ENCODE data around the gene FBXO31.

Gene FBXO31

DNA sequence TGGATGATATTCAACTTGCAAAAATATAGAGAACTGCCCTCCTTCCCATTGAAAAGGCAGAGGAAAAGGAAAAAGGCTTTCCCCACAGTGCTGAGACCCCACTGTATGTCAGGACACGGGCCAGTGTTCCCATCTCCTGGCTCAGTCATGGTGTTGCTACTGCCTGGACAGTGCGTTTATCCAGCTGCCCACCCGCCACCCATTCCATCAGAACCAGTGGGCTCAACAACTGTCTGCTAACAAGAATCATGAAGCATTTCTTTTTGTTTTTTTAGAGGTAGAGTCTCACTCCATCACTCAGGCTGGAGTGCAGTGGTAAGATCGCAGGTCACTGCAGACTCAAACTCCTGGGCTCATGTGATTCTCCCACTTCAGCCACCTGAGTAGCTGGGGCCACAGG, 11.3 kb downstream of the FBXO31 start:
- no peaks in the 10 kb centered on the region for H3K9me3 ChIP-seq (replicated peaks; ENCODE audit: insufficient read depth, low read length)
- no peak overlapping the region for H3K9ac ChIP-seq (ENCODE audit: low read length)
- H3F3A ChIP-seq (ENCODE audit: insufficient read depth, low read length), result no peaks in the 10 kb centered on the region
- no peak overlapping the region for H2AFZ ChIP-seq (ENCODE audit: low read length)
- no peaks in the 10 kb centered on the region for H3K4me1 ChIP-seq (ENCODE audit: low read length)
- no peaks in the 10 kb centered on the region for H3K36me3 ChIP-seq (replicated peaks; ENCODE audit: insufficient read depth, low read length)
- H3K9me2 ChIP-seq (replicated peaks; ENCODE audit: insufficient read depth, low read length), result no peaks in the 10 kb centered on the region
- no peaks in the 10 kb centered on the region for H4K20me1 ChIP-seq (ENCODE audit: insufficient read depth, low read length)
- TF ChIP-seq EZH2 (optimal IDR thresholded peaks at IDR 0.05; ENCODE audit: low read depth, low read length), result no peak
- TF ChIP-seq, protein P1, sequence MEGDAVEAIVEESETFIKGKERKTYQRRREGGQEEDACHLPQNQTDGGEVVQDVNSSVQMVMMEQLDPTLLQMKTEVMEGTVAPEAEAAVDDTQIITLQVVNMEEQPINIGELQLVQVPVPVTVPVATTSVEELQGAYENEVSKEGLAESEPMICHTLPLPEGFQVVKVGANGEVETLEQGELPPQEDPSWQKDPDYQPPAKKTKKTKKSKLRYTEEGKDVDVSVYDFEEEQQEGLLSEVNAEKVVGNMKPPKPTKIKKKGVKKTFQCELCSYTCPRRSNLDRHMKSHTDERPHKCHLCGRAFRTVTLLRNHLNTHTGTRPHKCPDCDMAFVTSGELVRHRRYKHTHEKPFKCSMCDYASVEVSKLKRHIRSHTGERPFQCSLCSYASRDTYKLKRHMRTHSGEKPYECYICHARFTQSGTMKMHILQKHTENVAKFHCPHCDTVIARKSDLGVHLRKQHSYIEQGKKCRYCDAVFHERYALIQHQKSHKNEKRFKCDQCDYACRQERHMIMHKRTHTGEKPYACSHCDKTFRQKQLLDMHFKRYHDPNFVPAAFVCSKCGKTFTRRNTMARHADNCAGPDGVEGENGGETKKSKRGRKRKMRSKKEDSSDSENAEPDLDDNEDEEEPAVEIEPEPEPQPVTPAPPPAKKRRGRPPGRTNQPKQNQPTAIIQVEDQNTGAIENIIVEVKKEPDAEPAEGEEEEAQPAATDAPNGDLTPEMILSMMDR (IDR thresholded peaks at IDR 0.05; ENCODE audit: low read length), result no peak
- TF ChIP-seq EZH2phosphoT487 (IDR thresholded peaks at IDR 0.05; ENCODE audit: low read length), result no peak
- H3K4me3 ChIP-seq (ENCODE audit: low read length), result no peak overlapping the region
- H3K27me3 ChIP-seq (replicated peaks; ENCODE audit: insufficient read depth, low read length), result no peaks in the 10 kb centered on the region
- no peak overlapping the region for H3K4me2 ChIP-seq (ENCODE audit: low read depth, low read length)
- no peak for DNase-seq
- H3K27ac ChIP-seq (ENCODE audit: low read length), result no peak overlapping the region
- H3K79me2 ChIP-seq (ENCODE audit: low read length), result peaks cover 54% of the 10 kb centered on the region

DNA sequence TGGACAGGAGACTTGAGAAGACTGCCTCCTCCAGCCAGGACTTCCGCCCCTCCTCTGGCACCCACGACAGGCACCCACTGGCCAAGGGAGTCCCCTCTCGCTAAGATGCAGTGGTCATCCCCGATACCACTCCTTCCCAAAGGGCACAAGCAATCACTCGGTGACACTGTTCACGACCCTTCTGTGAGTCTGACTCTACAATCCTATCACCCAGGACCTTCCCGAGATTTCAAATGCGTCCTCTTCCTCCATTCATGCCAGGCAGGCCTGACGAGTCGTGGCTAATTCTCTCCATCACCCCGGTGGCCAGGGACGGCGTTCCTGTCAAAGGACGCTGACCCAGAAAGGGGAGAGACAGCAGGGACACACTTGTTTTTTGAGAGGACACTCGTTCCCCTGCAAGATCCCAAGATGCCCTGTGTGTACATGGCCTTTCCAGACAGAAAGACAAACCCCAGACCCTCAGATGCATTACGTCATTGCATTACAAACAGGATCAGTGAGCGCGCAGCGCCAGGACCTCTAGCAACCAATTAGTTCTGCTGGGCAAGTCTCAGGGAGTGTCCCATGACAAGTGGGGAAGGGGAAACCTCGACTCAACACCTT, 12.2 kb downstream of the FBXO31 start:
- no peaks in the 10 kb centered on the region for H3F3A ChIP-seq (ENCODE audit: insufficient read depth, low read length)
- no peaks in the 10 kb centered on the region for H3K4me1 ChIP-seq (ENCODE audit: low read length)
- no peaks in the 10 kb centered on the region for H3K9me2 ChIP-seq (replicated peaks; ENCODE audit: insufficient read depth, low read length)
- H3K27ac ChIP-seq (ENCODE audit: low read length), result no peak overlapping the region
- H3K27me3 ChIP-seq (replicated peaks; ENCODE audit: insufficient read depth, low read length), result no peaks in the 10 kb centered on the region
- H2AFZ ChIP-seq (ENCODE audit: low read length), result no peak overlapping the region
- TF ChIP-seq EZH2 (optimal IDR thresholded peaks at IDR 0.05; ENCODE audit: low read depth, low read length), result no peak
- no peak for TF ChIP-seq EZH2phosphoT487 (IDR thresholded peaks at IDR 0.05; ENCODE audit: low read length)
- TF ChIP-seq, protein P1 (IDR thresholded peaks at IDR 0.05; ENCODE audit: low read length), result no peak
- no peak overlapping the region for H3K4me3 ChIP-seq (ENCODE audit: low read length)
- no peaks in the 10 kb centered on the region for H4K20me1 ChIP-seq (ENCODE audit: insufficient read depth, low read length)
- H3K79me2 ChIP-seq (ENCODE audit: low read length), result peaks cover 48% of the 10 kb centered on the region
- no peaks in the 10 kb centered on the region for H3K36me3 ChIP-seq (replicated peaks; ENCODE audit: insufficient read depth, low read length)
- no peaks in the 10 kb centered on the region for H3K9me3 ChIP-seq (replicated peaks; ENCODE audit: insufficient read depth, low read length)
- no peak overlapping the region for H3K4me2 ChIP-seq (ENCODE audit: low read depth, low read length)
- no peak overlapping the region for H3K9ac ChIP-seq (ENCODE audit: low read length)
- DNase-seq, result no peak

DNA sequence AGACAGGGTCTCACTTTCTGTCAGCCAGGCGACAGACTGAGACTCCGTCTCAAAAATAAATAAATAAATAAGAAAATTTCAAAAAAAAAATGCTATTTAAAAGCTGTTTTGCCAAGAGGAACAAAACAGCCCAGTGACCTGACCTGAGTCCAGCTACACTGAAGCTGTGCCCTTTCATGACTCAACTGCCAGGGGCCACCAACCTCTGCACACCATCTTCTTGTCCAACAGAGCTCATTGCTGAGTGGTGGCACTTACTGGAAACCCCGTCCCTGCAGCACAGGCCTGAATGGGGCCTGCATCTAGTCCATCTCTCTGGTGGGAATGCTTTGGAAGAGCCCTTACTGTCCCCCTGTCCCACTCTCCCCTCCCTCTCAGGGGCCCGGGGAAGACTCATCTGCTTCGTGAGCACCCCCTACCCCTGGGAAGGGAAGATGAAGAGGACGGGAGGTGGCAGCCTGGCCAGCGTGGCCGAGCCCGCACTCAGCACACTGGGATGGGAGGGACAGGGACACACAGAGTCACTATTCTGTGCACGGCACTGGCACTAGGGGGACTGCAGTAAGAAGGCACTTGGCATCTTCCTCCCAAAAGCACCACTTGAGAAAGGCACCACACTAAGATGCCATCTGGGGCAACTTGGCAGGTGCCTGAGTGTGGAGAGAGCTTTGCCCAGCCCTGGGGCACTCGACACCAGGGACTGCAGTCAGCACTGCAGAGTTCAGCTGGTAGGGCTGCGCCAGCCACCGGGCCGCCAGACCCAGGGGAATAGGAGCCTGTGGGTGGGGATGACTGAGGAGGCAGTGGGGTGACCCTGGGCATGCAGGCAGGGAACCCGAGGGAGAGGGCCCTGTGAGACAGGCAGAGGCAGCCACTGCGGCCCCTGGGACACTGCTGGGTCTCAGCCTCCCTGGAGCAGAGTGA, 13.5 kb downstream of the FBXO31 start:
- H3K4me2 ChIP-seq (ENCODE audit: low read depth, low read length), result no peak overlapping the region
- H3K4me3 ChIP-seq (ENCODE audit: low read length), result no peak overlapping the region
- no peaks in the 10 kb centered on the region for H3K9me3 ChIP-seq (replicated peaks; ENCODE audit: insufficient read depth, low read length)
- no peaks in the 10 kb centered on the region for H3K27me3 ChIP-seq (replicated peaks; ENCODE audit: insufficient read depth, low read length)
- no peak overlapping the region for H3K27ac ChIP-seq (ENCODE audit: low read length)
- H3K9me2 ChIP-seq (replicated peaks; ENCODE audit: insufficient read depth, low read length), result no peaks in the 10 kb centered on the region
- TF ChIP-seq, protein P1 (IDR thresholded peaks at IDR 0.05; ENCODE audit: low read length), result no peak
- no peak for TF ChIP-seq EZH2 (optimal IDR thresholded peaks at IDR 0.05; ENCODE audit: low read depth, low read length)
- TF ChIP-seq EZH2phosphoT487 (IDR thresholded peaks at IDR 0.05; ENCODE audit: low read length), result no peak
- no peak for DNase-seq
- H4K20me1 ChIP-seq (ENCODE audit: insufficient read depth, low read length), result no peaks in the 10 kb centered on the region
- no peaks in the 10 kb centered on the region for H3F3A ChIP-seq (ENCODE audit: insufficient read depth, low read length)
- no peaks in the 10 kb centered on the region for H3K4me1 ChIP-seq (ENCODE audit: low read length)
- peaks cover 40% of the 10 kb centered on the region for H3K79me2 ChIP-seq (ENCODE audit: low read length)
- no peak overlapping the region for H3K9ac ChIP-seq (ENCODE audit: low read length)
- H2AFZ ChIP-seq (ENCODE audit: low read length), result no peak overlapping the region
- H3K36me3 ChIP-seq (replicated peaks; ENCODE audit: insufficient read depth, low read length), result no peaks in the 10 kb centered on the region

All from MM.1S (cell line).